ENCODE results near the gene TMED4.
"Not testable (repeated sequence)": the region's sequence is repeated elsewhere in the genome, so short reads cannot be mapped to it uniquely, and the experiment has no call there.

TMED4 gene

DNA sequence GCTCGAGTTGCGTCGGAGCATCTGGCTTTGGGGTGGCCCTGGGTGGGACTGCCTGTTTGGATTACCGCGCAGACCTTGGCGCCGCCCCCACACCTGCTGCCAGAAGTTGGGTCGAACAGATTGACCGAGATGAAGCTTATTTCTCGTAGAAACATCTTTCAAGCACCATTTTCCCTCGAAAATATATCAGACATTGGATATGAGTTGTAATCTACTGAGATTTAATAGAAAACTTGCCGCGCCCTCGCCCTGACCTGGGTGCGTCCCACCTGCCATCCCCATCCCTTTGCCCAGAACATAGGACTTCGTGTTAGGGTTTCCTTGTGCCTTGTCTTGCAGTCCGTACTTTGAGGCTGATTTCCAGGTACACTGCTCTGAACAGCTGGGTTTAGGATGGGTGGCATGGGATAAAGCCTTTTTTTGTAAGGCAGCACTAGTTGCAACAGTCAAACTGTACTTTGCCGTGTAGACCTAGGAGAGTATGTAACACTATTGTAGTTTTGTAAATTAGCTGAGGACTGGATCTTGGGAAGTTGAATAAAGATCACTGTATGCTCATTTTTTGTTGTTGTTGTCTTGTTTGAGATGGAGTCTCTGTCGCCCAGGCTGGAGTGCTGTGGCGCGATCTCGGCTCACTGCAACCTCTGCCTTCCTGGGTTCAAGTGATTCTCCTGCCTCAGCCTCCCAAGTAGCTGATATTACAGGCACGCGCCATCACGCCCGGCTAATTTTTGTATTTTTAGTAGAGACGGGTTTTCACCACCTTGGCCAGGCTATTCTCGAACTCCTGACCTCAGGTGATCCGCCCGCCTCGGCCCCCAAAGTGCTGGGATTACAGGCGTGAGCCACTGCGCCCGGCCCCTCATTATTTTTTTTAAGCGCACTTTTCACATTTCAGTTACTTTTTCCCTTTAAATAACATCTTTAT, 25.4 kb upstream of the TMED4 start:
- no peak for DNase-seq (ENCODE audit: low spot score)

DNA sequence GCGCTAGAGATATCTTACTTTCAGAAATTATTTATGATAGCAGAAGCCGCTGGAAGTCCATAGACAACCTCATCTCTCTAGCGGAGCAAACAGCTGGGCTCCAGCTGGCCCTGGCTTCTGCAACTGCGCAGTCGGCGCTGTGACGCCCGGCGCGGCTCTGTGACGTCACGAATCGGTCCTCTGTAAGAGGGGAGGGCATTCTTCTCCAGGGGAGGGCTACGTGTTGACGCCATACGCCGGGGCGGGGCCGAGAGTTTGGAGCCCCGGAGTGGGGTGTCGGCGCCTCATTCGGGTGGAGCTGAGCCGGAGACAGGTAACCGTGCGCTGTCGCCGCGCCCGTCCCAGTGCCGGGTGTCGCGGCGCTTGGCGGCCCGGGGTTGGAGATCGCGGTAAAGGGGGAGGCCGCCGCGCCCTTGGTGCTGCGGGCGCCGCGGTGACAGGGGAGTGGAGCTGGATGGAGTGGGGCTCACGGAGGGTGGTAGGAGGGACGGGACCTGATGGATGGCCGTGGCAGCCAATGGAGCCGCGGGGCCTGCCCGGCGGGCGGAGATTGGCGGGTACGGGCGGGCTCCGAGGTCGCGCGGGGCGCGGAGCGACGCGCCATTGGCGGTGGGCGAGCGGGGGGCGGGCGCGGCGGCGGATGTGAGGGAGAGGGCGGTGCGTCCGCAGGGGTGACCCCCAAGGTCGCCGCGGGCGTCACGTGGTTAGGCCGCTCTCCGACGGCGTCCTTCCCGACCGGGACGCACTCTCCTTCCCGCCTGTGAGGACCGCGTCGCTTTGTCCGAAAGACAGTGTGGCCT, 24.5 kb upstream of the TMED4 start, which contains the start of gene OGDH:
Gene OGDH (plus strand): TSS at position 287 of the 800 bp plus-strand sequence. CDS start 17,717 bp downstream, outside the sequence.
- peak; percentile 99 for DNase-seq (ENCODE audit: low spot score)

DNA sequence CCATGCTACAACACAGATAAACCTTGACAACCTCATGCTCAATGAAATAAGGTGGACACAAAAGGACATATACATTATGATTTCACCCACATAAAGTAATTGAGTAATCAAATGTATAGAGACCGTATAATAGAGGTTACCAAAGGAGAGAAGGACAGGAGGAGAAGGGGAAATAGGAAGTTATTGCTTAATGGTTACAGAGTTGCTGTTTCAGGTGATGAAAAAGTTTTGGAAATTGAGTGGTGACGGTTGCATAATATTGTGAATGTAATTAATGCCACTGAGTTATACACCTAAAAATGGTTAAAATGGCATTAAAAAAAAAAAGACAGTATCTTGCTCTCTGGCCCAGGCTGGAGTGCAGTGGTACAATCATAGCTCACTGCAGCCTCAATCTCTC, 22.9 kb upstream of the TMED4 start:
- DNase-seq (ENCODE audit: low spot score), result no peak

DNA sequence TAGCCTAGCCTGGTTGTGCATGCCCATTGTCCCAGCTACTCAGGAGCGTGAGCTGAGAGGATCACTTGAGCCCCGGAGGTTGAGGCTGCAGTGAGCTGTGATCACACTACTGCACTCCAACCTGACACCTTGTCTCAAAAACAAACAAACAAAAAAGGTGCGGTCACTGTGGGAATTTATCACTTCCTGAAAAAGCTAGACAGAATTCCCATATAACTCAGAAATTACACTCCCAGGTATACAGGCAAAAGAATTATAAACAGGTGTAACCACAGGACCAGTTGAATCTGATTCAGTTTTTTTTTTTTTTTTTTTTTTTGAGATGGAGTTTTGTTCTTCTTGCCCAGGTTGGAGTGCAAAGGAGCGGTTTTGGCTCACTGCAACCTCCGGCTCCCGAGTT, 21.2 kb upstream of the TMED4 start:
- DNase-seq (ENCODE audit: low spot score), result no peak

DNA sequence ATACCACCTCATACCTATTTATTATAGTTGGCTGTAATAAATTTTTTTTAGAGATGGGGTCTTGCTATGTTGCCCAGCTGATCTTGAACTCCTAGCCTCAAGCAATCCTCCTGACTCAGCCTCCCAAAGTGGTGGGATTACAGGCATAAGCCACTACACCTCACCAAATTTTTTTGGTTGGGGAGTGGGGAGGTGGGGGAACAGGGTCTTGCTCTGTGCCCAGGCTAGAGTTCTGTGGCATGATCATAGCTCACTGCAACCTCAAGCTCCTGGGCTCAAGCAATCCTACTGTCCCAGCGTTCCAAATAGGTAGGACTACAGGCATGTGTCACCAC, 20.5 kb upstream of the TMED4 start:
- DNase-seq (ENCODE audit: low spot score), result no peak

DNA sequence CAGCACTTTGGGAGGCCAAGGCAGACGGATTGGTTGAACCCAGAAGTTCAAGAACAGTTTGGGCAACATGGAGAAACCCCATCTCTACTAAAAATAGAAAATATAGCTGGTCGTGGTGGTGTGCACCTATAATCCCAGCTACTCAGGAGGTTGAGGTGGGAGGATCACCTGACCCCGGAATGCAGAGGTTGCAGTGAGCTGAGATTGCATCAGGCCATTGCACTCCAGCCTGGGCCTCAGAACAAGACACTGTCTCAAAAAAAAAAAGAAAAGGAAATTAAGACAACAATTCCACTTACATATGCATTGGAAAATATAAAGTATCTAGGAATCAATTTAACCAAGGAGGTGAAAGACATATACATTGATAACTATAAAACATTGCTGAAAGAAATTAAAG, 17.2 kb upstream of the TMED4 start:
- no peak for DNase-seq (ENCODE audit: low spot score)

DNA sequence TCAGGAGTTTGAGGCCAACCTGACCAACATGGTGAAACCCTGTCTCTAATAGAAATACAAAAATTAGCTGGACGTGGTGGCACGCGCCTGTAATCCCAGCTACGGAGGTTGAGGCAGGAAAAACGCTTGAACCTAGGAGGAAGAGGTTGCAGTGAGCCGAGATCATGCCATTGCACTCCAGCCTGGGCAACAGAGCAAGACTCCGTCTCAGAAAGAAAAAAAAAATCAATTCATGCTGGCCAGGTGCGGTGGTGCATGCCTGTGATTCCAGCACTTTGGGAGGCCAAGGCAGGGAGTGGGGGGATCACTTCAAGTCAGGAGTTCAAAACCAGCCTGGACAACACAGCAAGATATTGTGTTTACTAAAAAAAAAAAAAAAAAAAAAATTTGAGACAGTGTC, 15.2 kb upstream of the TMED4 start:
- DNase-seq (ENCODE audit: low spot score), result not testable (repeated sequence)

DNA sequence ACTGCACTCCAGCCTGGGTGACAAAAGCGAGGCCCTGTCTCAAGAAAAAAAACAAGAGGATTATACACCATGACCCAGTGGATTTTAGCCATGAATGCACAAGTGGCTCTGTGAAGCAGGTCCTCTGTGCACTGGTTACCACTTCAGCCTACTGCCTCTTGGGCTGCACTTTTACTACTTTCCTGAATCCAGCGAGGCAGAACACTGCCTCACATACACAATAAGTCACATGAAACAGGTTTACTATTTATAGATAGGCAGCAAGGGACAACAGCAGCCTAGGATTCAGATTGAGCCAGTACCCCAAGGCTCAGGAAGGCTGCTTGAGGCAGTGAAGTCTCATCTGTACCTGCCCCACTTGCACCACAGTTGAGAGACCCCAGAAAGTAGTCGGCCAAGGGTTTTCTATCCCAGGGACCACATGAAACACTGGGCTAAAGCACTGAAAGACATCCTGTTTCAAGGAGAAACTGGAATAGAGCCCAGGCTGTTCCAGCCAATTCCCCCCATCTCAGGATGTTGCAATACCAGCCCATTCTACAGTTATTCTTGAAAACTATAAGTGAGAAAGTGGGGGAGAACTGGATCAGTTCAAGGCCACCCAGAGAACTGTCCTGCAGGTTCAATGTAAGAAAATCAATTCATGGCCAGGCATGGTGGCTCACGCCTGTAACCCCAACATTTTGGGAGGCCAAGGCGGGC, 14.1 kb upstream of the TMED4 start:
- DNase-seq (ENCODE audit: low spot score), result no peak

DNA sequence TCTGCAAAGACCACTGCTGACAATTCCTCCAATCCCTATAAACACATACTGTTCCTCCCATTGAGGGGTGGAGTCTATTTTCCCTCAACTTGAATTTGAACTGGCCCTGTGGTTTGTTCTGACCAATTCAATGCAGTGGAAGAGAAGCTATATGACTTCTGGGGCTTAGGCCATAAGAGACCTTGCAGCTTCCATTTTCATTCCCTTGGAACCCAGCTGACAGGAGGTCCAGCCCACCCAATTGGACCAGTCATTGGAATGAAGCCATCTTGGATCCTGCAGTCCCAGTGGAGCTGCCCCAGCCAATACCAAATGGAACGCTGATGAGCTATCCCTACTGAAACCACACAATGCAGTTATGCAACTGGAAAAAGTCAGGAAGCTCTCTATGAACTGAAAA, 8.9 kb upstream of the TMED4 start:
- DNase-seq (ENCODE audit: low spot score), result no peak

DNA sequence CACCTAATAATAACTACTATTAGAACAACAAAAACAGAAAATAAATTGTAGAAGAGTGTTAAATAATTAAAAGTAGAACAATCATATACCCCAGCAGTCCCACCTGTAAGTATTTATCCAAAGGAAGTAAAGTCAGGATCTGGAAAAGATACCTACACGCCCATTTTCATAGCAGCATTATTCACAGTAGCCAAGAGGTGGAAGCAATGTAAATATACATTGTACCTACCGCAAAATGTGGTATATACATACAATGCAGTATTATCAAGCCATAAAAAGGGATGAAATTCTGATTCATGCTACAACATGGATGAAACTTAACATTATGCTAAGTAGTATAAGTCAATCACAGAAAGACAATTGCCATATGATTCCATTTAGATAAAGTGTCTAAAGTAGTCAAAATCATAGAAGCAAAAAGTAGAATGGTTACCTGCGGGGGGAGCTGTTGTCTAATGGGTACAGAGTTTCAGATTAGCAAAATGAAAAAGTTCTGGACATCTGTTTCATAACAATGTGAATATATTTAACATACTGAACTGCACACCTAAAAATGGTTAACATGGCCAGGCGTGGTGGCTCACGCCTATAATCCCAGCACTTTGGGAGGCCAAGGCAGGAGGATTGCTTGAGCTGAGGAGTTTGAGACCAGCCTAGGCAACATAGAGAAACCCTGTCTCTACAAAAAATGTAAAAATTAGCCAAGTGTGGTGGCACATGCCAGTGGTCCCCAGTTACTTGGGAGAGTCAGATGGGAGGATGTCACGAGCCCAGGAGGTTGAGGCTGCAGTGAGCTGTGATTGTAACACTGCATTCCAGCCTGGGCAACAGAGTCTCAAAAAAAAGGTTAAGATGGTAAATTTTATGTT, 6.0 kb upstream of the TMED4 start:
- DNase-seq (ENCODE audit: low spot score), result peak; percentile 14

DNA sequence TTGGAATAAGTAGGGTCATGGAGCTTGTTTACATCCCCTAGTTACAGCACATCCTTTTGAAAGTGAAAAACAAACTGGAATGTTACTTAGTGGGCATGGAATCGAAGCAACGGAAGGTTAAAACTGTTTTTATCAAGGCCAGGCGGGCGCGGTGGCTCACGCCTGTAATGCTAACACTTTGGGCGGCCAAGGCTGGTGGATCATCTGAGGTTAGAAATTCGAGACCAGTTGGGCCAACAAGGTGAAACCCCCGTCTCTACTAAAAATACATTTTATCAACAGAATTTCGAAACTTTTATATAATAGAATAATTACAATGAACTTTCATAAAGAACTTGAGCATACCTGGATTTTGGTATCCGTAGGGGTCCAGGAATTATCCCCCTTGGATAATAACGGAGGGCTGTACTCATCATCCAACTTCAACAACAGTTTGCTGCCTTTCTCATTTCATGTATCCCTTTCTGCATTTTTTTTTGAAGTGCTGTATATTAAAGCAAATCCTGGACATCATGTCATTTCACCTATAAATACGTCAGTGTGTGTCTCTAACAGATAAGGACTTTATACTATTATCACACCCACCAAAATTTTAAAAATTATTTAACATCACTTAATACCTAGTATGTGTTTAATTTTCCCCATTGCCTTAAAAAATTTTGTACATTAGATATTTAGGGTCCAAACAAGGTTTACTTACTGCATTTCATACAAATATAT, 1.3 kb upstream of the TMED4 start:
- no peak for DNase-seq (ENCODE audit: low spot score)

DNA sequence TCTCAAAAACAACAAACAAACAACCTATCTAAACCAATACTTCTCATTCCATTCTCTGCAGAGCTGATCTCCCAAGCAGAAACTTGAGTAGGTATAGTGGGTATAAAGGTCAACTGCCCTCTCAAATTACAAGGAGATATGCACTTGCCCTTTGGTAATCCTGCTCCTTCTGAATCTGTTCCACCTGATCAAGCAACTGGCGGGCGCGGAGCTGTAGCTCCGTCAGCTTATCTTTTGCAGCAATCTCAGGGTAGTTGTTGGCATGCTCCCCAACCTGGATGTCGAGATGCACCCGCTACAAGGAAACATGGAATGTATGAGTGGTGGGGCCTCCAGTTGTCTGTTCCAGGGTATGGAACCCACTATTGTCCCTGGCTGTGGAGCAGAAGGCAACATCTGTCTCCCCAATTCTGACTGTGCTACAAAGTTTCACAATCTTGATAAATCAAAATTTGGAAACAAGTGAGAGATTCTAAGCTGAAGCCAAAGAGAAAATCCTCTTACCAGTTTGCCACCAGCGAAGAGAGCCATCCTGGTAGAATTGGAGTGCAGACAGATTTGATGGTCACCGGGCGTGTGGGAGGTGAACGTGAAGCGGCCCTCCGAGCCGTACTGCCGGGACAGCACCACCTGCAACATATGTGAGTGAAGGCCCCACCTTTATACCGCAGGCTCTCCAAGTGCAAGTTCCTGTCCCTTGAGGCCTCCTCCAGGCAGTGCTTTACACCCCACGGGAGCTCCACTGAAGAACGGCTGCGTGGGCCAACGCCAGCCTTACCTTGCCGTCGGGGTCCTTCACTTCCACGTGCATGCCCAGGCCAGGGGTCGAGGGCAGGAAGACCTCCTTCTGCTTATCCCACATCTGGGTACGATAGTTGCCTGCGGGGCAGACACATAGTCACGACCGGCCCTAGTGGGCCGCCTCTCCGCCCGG, 819 bp downstream of the TMED4 start:
- no peak for DNase-seq (ENCODE audit: low spot score)

DNA sequence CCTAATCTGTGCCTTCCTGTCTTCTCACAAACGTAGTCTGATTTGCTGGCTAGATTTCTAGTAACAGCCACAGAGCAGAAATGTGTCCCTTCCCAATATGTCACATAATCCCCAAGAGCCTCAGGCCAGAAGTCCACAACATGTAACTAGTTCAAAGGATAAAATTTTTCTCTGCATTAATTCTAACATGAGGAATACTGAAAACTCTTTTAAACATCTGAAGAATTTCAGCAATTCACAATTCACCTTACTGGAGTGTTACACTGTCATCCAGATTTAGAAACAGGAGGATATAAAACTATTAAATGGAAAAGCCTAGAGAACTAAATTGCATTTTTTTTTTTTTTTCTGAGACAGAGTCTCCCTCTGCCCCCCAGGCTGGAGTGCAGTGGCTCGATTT, 5.8 kb downstream of the TMED4 start:
- DNase-seq (ENCODE audit: low spot score), result no peak

DNA sequence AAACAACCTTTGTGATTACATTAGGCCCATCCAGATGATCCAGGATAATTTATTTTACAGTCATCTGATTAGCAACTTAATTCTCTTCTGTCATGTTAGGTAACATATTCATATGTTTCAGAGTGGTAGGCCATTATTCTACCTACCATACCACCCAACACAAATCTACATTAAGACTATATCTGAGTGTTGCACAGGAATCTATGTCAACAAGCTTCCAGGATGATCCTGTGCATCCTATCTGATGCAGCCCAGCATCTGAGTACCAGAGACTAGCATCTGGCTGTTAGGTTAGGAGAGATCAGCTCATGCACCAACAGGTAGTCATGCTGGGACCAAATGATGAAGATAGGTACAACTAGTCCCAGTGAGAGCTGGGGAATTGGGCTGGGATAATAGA, 7.0 kb downstream of the TMED4 start:
- no peak for DNase-seq (ENCODE audit: low spot score)

DNA sequence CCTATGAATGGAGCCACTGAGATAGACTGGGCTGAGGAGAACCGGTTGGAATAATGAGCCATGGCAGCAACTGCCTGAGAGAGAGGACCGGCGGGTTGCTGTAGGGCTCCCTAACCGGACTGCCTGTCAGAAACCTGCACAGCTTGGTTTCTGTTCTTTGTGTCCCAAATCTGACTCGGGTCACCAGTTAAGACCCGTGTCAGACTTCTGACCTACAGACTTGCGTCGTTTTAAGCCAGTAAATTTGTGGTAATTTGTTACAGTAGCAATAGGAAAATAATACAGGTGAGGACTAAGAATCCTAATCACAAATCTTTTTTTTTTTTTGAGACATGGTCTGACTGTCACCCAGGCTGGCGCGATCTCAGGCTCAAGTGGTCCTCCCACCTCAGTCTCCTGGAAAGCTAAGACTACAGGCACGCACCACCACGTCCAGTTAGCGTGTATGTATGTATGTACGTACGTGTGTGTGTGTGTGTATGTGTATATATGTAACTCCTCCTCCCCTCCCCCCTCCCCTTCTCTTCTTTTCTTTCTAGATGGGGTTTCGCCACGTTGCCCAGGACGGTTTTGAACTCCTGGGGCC, 7.7 kb downstream of the TMED4 start:
- DNase-seq (ENCODE audit: low spot score), result no peak

DNA sequence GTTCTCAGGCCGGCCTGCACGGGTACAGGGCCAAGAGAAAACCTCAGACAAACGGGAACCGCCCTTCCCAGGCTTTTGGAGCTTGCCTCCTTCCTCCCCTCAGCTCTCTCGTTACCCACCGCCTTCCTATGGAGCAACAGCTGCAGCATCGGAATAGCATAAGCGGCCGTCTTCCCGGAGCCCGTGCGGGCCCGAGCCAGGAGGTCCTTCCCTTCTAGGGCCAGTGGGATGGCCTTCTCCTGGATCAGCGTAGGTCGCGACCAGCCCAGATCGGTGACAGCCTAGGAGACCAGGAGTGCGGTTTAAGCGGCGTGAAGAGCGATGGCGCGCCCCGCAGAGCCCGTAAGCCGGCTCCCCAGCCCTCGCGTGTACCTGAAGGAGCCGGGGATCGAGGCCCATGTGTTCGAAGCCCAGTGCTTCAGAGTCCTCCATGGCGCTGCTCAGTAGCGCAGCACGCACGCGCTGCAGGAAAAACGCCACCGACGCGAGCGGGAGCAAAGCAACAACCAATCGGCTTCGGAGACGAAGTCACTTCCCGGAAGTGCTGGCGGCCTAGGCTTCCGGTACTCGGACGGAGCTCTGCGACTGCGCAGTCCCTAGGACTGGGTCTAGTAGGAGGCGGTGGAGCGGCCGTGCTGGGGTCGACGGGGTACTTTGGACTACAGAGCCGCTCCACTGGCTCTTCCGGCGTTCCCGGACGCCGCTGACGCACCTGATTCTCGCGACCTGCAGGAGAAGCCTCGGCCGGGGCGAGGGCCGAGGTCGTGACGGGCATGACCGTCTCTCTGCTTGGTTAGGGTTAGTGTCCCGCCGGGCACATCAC, 8.4 kb downstream of the TMED4 start, which contains the start of gene DDX56:
Gene DDX56 (minus strand): TSS at position 445 of the 823 bp plus-strand sequence. CDS start 13 bp downstream, at position 432.
- peak; percentile 99 for DNase-seq (ENCODE audit: low spot score)

DNA sequence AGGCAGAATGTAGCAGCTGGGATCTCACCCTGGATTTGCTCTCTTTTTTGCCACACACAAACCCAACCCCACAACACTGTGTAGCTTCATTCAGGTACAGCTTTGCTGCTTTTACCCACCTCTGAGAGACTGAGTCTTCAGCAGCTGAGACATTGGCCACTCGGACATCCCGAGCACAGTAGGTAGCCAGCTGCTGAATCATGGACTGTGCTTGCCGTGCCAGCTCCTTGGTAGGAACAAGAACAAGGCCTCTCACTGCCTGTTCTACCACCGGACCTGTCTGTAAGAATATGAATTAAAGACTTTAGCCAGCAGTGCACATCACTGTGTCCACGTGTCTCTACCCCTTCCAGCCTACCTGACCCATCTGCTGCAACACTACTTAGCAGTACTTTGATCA, 9.3 kb downstream of the TMED4 start:
- DNase-seq (ENCODE audit: low spot score), result no peak

DNA sequence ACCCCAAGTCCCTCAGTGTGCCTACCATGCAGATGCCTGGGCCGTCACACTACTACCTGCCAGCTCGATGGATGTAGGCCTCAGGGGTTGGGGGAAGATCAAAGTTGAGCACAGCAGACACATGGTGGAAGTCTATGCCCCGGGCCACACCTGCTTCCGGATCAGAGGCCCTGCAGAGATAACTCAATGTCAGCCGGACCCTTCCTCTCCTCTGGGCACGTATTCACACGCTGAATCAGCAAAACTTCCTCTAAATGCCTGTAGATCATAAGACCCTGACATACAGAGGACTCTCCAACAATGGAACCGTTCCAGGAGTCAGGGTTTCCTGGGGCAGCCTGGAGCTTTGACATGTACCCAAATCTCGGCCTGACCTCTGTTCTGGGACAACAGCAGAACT, 12.1 kb downstream of the TMED4 start:
- no peak for DNase-seq (ENCODE audit: low spot score)
